SK-N-SH (cell line): ENCODE results near the gene EFCAB11. TPM values are rescaled to one million over a fixed set of nuclear protein-coding genes. Genes with fewer than 3 reads are reported as not detected.

Source experiments
- CTCF ChIA-PET: fragments of 300-600, 350-600 bp; formaldehyde crosslinking; extraction: SDS; loops from one replicate; lab custom pipeline; 2021; lab: Yijun Ruan, JAX
- POLR2A ChIA-PET: fragments of 350-600 bp; sonication (Branson Sonifier 250); formaldehyde crosslinking; extraction: SDS; loops from one replicate; lab custom pipeline; 2020; ENCODE audit warnings: antibody characterized with exemption, inconsistent platforms; lab: Yijun Ruan, JAX
- DNase-seq: peaks from one replicate; pipeline ENCODE4 v3.0.0; 2012
- H2AFZ ChIP-seq: fragments of 200-600 bp; sonication (generic); 2 replicates; pipeline ENCODE4 v1.8.1; 2016; ENCODE audit warnings: antibody characterized with exemption, mild to moderate bottlenecking, low read depth
- H3F3A ChIP-seq: fragments of 200-600 bp; sonication (generic); replicated peaks from 2 replicates; pipeline ENCODE3; 2016; ENCODE audit warnings: antibody characterized with exemption, mild to moderate bottlenecking; ENCODE audit not compliant: insufficient read depth
- H3K27ac ChIP-seq, 2 experiments: fragments of 200-500 bp in 1 of 2; fragments of 200-600 bp in 1 of 2; sonication (Bioruptor generic) in 1 of 2; sonication (generic), shearing (Covaris generic) in 1 of 2; 2 replicates each; pipeline versions ENCODE4 v1.5.1 to v1.6.1; 2014 to 2016; ENCODE audit warnings: low read depth in 2 of 2, inconsistent platforms in 1 of 2, low read length in 1 of 2, mild to moderate bottlenecking in 1 of 2, mixed read lengths in 1 of 2
- H3K27me3 ChIP-seq: fragments of 200-600 bp; sonication (generic), shearing (Covaris generic); 2 replicates; pipeline ENCODE4 v1.6.1; 2016; ENCODE audit warnings: mixed run types; ENCODE audit not compliant: insufficient read depth
- H3K36me3 ChIP-seq, 2 experiments: fragments of 200-500 bp in 1 of 2; fragments of 200-600 bp in 1 of 2; sonication (Bioruptor generic) in 1 of 2; sonication (generic) in 1 of 2; replicated peaks in 1 of 2; 2 replicates each; pipeline versions ENCODE3 to v1.5.1; 2014 to 2016; ENCODE audit warnings: low read length in 1 of 2, mild to moderate bottlenecking in 1 of 2; ENCODE audit not compliant: insufficient read depth in 2 of 2, control insufficient read depth in 1 of 2
- H3K4me1 ChIP-seq, 2 experiments: fragments of 200-500 bp in 1 of 2; fragments of 200-600 bp in 1 of 2; sonication (Bioruptor generic) in 1 of 2; sonication (generic), shearing (Covaris generic) in 1 of 2; 2 replicates each; pipeline versions ENCODE4 v1.5.1 to v1.6.1; 2014 to 2016; ENCODE audit warnings: low read depth in 1 of 2, low read length in 1 of 2, mixed run types in 1 of 2; ENCODE audit not compliant: insufficient read depth in 2 of 2, control insufficient read depth in 1 of 2
- H3K4me2 ChIP-seq: fragments of 200-600 bp; sonication (generic), shearing (Covaris generic); 2 replicates; pipeline ENCODE4 v1.6.1; 2017; ENCODE audit warnings: mixed run types
- H3K4me3 ChIP-seq, 2 experiments: fragments of 200-500 bp in 1 of 2; fragments of 200-600 bp in 1 of 2; sonication (Bioruptor generic) in 1 of 2; sonication (generic), shearing (Covaris generic) in 1 of 2; 2 replicates each; pipeline versions ENCODE4 v1.5.1 to v1.8.1; 2014 to 2016; ENCODE audit warnings: low read depth in 2 of 2, inconsistent platforms in 1 of 2, low read length in 1 of 2, mild to moderate bottlenecking in 1 of 2, mixed read lengths in 1 of 2, moderate library complexity in 1 of 2
- H3K79me2 ChIP-seq: fragments of 200-600 bp; sonication (generic); 2 replicates; pipeline ENCODE4 v1.8.1; 2017; ENCODE audit warnings: mild to moderate bottlenecking; ENCODE audit not compliant: insufficient read depth
- H3K9ac ChIP-seq: fragments of 200-600 bp; sonication (generic); 2 replicates; pipeline ENCODE4 v1.6.1; 2017; ENCODE audit warnings: mixed run types
- H3K9me2 ChIP-seq: fragments of 200-600 bp; sonication (generic); 2 replicates; pipeline ENCODE4 v1.6.1; 2017; ENCODE audit warnings: mixed run types
- H3K9me3 ChIP-seq: fragments of 200-600 bp; sonication (generic); 2 replicates; pipeline ENCODE4 v1.6.1; 2017; ENCODE audit warnings: mixed run types, mild to moderate bottlenecking, moderate library complexity
- H4K20me1 ChIP-seq: fragments of 200-600 bp; sonication (generic); 2 replicates; pipeline ENCODE4 v1.6.1; 2017; ENCODE audit warnings: mild to moderate bottlenecking, mixed run types; ENCODE audit not compliant: insufficient read depth
- CHD2 ChIP-seq: fragments of 150-350 bp; IDR thresholded peaks from 2 replicates; pipeline ENCODE4 v1.6.1; 2018; ENCODE audit warnings: low read length; ENCODE audit not compliant: partially characterized antibody
- EZH2phosphoT487 ChIP-seq: fragments of 200-600 bp; sonication (generic); IDR thresholded peaks from 2 replicates; pipeline ENCODE4 v1.6.1; 2017; ENCODE audit warnings: low read depth, mixed run types, mild to moderate bottlenecking, antibody characterized with exemption, moderate library complexity, borderline replicate concordance
- FOXJ3 ChIP-seq: sonication (generic); formaldehyde crosslinking; IDR thresholded peaks from 2 replicates; pipeline ENCODE4 v1.5.1; 2020; ENCODE audit warnings: mild to moderate bottlenecking, missing genetic modification reagents
- IRF3 ChIP-seq: fragments of 150-350 bp; IDR thresholded peaks from 2 replicates; pipeline ENCODE4 v1.6.1; 2016; ENCODE audit warnings: mild to moderate bottlenecking, low read depth, low read length
- JUND ChIP-seq: IDR thresholded peaks from 2 replicates; pipeline ENCODE4 v1.4.0; 2012
- MAX ChIP-seq: IDR thresholded peaks from 2 replicates; pipeline ENCODE4 v1.4.0; 2012; ENCODE audit warnings: low read depth
- NFIC ChIP-seq: IDR thresholded peaks from 2 replicates; pipeline ENCODE4 v1.4.0; 2012; ENCODE audit warnings: borderline replicate concordance
- PBX3 ChIP-seq: IDR thresholded peaks from 2 replicates; pipeline ENCODE4; 2012
- POLR2AphosphoS5 ChIP-seq: IDR thresholded peaks from 2 replicates; pipeline ENCODE4 v1.6.1; 2012; ENCODE audit warnings: low read depth, low read length
- RCOR1 ChIP-seq: fragments of 150-350 bp; IDR thresholded peaks from 2 replicates; pipeline ENCODE4 v1.6.1; 2017; ENCODE audit warnings: antibody characterized with exemption, low read length
- REST ChIP-seq: IDR thresholded peaks from 2 replicates; pipeline ENCODE4 v1.6.1; 2012; ENCODE audit warnings: mild to moderate bottlenecking, low read depth, low read length, moderate library complexity
- SIN3A ChIP-seq: IDR thresholded peaks from 2 replicates; pipeline ENCODE4 v1.6.1; 2012; ENCODE audit warnings: low read depth, mild to moderate bottlenecking, low read length, moderate library complexity, borderline replicate concordance
- TEAD4 ChIP-seq: IDR thresholded peaks from 2 replicates; pipeline ENCODE4 v1.4.0; 2012; ENCODE audit warnings: mild to moderate bottlenecking, borderline replicate concordance; ENCODE audit not compliant: insufficient read depth
- YY1 ChIP-seq: IDR thresholded peaks from 2 replicates; pipeline ENCODE4 v1.4.0; 2012; ENCODE audit warnings: low read depth, mild to moderate bottlenecking
- ZBTB33 ChIP-seq: IDR thresholded peaks from 2 replicates; pipeline ENCODE4 v1.4.0; 2012; ENCODE audit warnings: low read depth, borderline replicate concordance
- WGBS: methylation state at CpG from one replicate; pipeline ENCODE4 v1.1.6; 2017; ENCODE audit warnings: low lambda C conversion rate; 5-methylcytosine and 5-hydroxymethylcytosine counted together
- polyA plus RNA-seq, 3 experiments: library from polyadenylated mRNA; depleted of rRNA; stranded (reverse); fragments of >200 nt; gene quantifications; 2 replicates each; pipeline ENCODE4 v1.2.3, GENCODE V29; 2012

Gene EFCAB11
- polyA plus RNA-seq, 1 of the 3 experiments (the other 2 are of a cell fraction), result 3.9 TPM

- no peak overlapping the region for H3K9ac ChIP-seq
- H3K4me3 ChIP-seq, result no peak overlapping the region
- no peaks in the 10 kb centered on the region for H3K4me1 ChIP-seq
- H3K27ac ChIP-seq, result no peak overlapping the region
- H4K20me1 ChIP-seq, result no peaks in the 10 kb centered on the region
- H3K4me2 ChIP-seq, result no peak overlapping the region
- peaks cover 4% of the 10 kb centered on the region; the same call in 1 of the 2 replicates for H3K9me3 ChIP-seq
- TF ChIP-seq YY1 (no peak), IRF3 (no peak), FOXJ3 (CRISPR knock-in tag) (no peak), POLR2AphosphoS5 (no peak), CHD2 (no peak), TEAD4 (no peak), JUND (no peak), REST (no peak), PBX3 (no peak), SIN3A (no peak), ZBTB33 (no peak), MAX (no peak), RCOR1 (no peak), EZH2phosphoT487 (no peak), NFIC (no peak)
- POLR2A ChIA-PET, result no interaction called here
- no peaks in the 10 kb centered on the region for H3K9me2 ChIP-seq
- H3K36me3 ChIP-seq, result peaks cover 0 to 10% of the 10 kb centered on the region in 2 experiments
- DNase-seq, result no peak
- no peaks in the 10 kb centered on the region for H3F3A ChIP-seq
- no peak overlapping the region for H2AFZ ChIP-seq
- H3K79me2 ChIP-seq, result no peaks in the 10 kb centered on the region
- H3K27me3 ChIP-seq, result no peaks in the 10 kb centered on the region
- CTCF ChIA-PET, result no interaction called here
- 81% methylated on average over 2 of the region's 2 CpGs for WGBS
Measured at GRCh38 chr14:89870316-89870715, 84.2 kb downstream of the EFCAB11 start.
